Islet of Langerhans (tissue), 1 donor: ENCODE data around the gene DDX1.
"Not testable (repeated sequence)": the region's sequence is repeated elsewhere in the genome, so short reads cannot be mapped to it uniquely, and the experiment has no call there.

ENCODE experiments used
- FAIRE-seq: peaks from one replicate; lab custom pipeline; 2011; peaks lifted over from hg19 to GRCh38; lab: Jason Lieb, UNC

Gene DDX1

GRCh38 chr2:15595936-15596335 lies 4.3 kb downstream of the DDX1 start:
- no peak for FAIRE-seq

- no peak for FAIRE-seq
Measured at GRCh38 chr2:15596350-15596749, 4.7 kb downstream of the DDX1 start.

- no peak for FAIRE-seq
Measured at GRCh38 chr2:15596968-15597367, 5.3 kb downstream of the DDX1 start.

GRCh38 chr2:15599994-15600393 lies 8.3 kb downstream of the DDX1 start:
- FAIRE-seq: no peak

- peak; percentile 27 for FAIRE-seq
Measured at GRCh38 chr2:15601681-15602080, 10.0 kb downstream of the DDX1 start.

GRCh38 chr2:15602393-15602792 lies 10.7 kb downstream of the DDX1 start:
- no peak for FAIRE-seq

GRCh38 chr2:15603044-15603765 lies 11.5 kb downstream of the DDX1 start:
- FAIRE-seq: no peak

- no peak for FAIRE-seq
Measured at GRCh38 chr2:15603948-15604347, 12.3 kb downstream of the DDX1 start.

GRCh38 chr2:15605721-15606120 lies 14.1 kb downstream of the DDX1 start:
- no peak for FAIRE-seq

GRCh38 chr2:15606481-15607441 lies 15.1 kb downstream of the DDX1 start:
- FAIRE-seq: no peak

GRCh38 chr2:15607709-15608391 lies 16.2 kb downstream of the DDX1 start:
- FAIRE-seq: no peak

- FAIRE-seq: no peak
Measured at GRCh38 chr2:15608392-15608761, 16.7 kb downstream of the DDX1 start.

- FAIRE-seq: no peak
Measured at GRCh38 chr2:15609341-15610042, 17.8 kb downstream of the DDX1 start.

GRCh38 chr2:15610430-15610952 lies 18.8 kb downstream of the DDX1 start:
- FAIRE-seq: no peak

GRCh38 chr2:15612101-15612500 lies 20.4 kb downstream of the DDX1 start:
- FAIRE-seq: not testable (repeated sequence)

GRCh38 chr2:15613736-15614429 lies 22.2 kb downstream of the DDX1 start:
- FAIRE-seq: no peak

- no peak for FAIRE-seq
Measured at GRCh38 chr2:15614545-15615300, 23.1 kb downstream of the DDX1 start.

- FAIRE-seq: no peak
Measured at GRCh38 chr2:15615301-15615920, 23.7 kb downstream of the DDX1 start.

GRCh38 chr2:15616429-15616828 lies 24.8 kb downstream of the DDX1 start:
- FAIRE-seq: no peak
